Astrocyte (in vitro differentiated cells and primary cell): ENCODE results near the gene GAD1. TPM values are rescaled to one million over a fixed set of nuclear protein-coding genes. Genes with fewer than 3 reads are reported as not detected.

ENCODE experiments used
- DNase-seq: peaks from one replicate; pipeline ENCODE4 v3.0.0-alpha.2; 2010; ENCODE audit warnings: low read depth
- FAIRE-seq: peaks from 2 replicates; lab custom pipeline; 2011; peaks lifted over from hg19 to GRCh38; lab: Jason Lieb, UNC
- H2AFZ ChIP-seq: 2 replicates; pipeline ENCODE4 v1.6.0; 2012; ENCODE audit warnings: low read depth, low read length, inconsistent platforms
- H3K27ac ChIP-seq: 2 replicates; pipeline ENCODE4 v1.5.1; 2011; ENCODE audit warnings: low read depth, low read length, inconsistent platforms
- H3K27me3 ChIP-seq: 2 replicates; pipeline ENCODE4 v1.6.0; 2011; ENCODE audit warnings: low read length, inconsistent platforms; ENCODE audit not compliant: insufficient read depth
- H3K36me3 ChIP-seq: 2 replicates; pipeline ENCODE4 v1.5.1; 2011; ENCODE audit warnings: low read length, inconsistent platforms; ENCODE audit not compliant: insufficient read depth
- H3K4me1 ChIP-seq: 2 replicates; pipeline ENCODE4 v1.5.1; 2011; ENCODE audit warnings: low read length, inconsistent platforms; ENCODE audit not compliant: insufficient read depth
- H3K4me2 ChIP-seq: 2 replicates; pipeline ENCODE4 v1.6.0; 2012; ENCODE audit warnings: low read length, inconsistent platforms
- H3K4me3 ChIP-seq: 2 replicates; pipeline ENCODE4 v1.5.1; 2011; ENCODE audit warnings: low read depth, mild to moderate bottlenecking, low read length, inconsistent platforms; ENCODE audit not compliant: insufficient read depth
- H3K79me2 ChIP-seq: 2 replicates; pipeline ENCODE4 v1.6.0; 2012; ENCODE audit warnings: mild to moderate bottlenecking, low read length, inconsistent platforms; ENCODE audit not compliant: insufficient read depth
- H3K9ac ChIP-seq: 2 replicates; pipeline ENCODE4 v1.6.0; 2012; ENCODE audit warnings: mild to moderate bottlenecking, low read length, inconsistent platforms
- H3K9me3 ChIP-seq: 2 replicates; pipeline ENCODE4 v1.5.1; 2012; ENCODE audit warnings: low read depth, mild to moderate bottlenecking, low read length, inconsistent platforms; ENCODE audit not compliant: insufficient read depth
- H4K20me1 ChIP-seq: 2 replicates; pipeline ENCODE4 v1.6.0; 2012; ENCODE audit warnings: low read length, inconsistent platforms; ENCODE audit not compliant: insufficient read depth
- H3K27ac Mint-ChIP-seq: one replicate; pipeline ENCODE4 v1.8.0; 2021; ENCODE audit warnings: mild to moderate bottlenecking, mixed read lengths; ENCODE audit not compliant: unreplicated experiment
- H3K27me3 Mint-ChIP-seq: one replicate; pipeline ENCODE4 v1.8.0; 2021; ENCODE audit warnings: low read depth, mixed read lengths; ENCODE audit not compliant: unreplicated experiment
- H3K36me3 Mint-ChIP-seq: one replicate; pipeline ENCODE4 v1.8.0; 2021; ENCODE audit warnings: low read depth, mixed read lengths; ENCODE audit not compliant: unreplicated experiment
- H3K4me1 Mint-ChIP-seq: one replicate; pipeline ENCODE4 v1.8.0; 2021; ENCODE audit warnings: low read depth, mixed read lengths; ENCODE audit not compliant: unreplicated experiment
- H3K4me3 Mint-ChIP-seq: one replicate; pipeline ENCODE4 v1.8.0; 2021; ENCODE audit warnings: mild to moderate bottlenecking, moderate library complexity, mixed read lengths; ENCODE audit not compliant: unreplicated experiment
- H3K9me3 Mint-ChIP-seq: one replicate; pipeline ENCODE4 v1.8.0; 2021; ENCODE audit warnings: mild to moderate bottlenecking, mixed read lengths; ENCODE audit not compliant: unreplicated experiment
- CTCF ChIP-seq: IDR thresholded peaks from 2 replicates; pipeline ENCODE4 v1.5.1; 2011; ENCODE audit warnings: low read depth, mild to moderate bottlenecking, inconsistent platforms, low read length, moderate library complexity; ENCODE audit not compliant: insufficient read depth
- EZH2 ChIP-seq: IDR thresholded peaks from 2 replicates; pipeline ENCODE4 v1.6.1; 2012; ENCODE audit warnings: mild to moderate bottlenecking, low read length, inconsistent platforms; ENCODE audit not compliant: insufficient read depth
- total RNA-seq: library from RNA; stranded (reverse); gene quantifications from 2 replicates; pipeline ENCODE4 v1.2.1, GENCODE V29; 2021

Gene GAD1
- total RNA-seq, 1 donor from 2014 or later: 4.5 TPM

- no peak overlapping the region for H2AFZ ChIP-seq
- Mint-ChIP-seq H3K4me1 (peaks cover 12% of the 10 kb centered on the region), H3K27me3 (peaks cover 39% of the 10 kb centered on the region), H3K36me3 (peaks cover 11% of the 10 kb centered on the region), H3K27ac (no peak overlapping the region), H3K4me3 (no peak overlapping the region), H3K9me3 (peaks cover 2% of the 10 kb centered on the region)
- TF ChIP-seq EZH2 (no peak), CTCF (no peak)
- H3K36me3 ChIP-seq: no peaks in the 10 kb centered on the region
- no peaks in the 10 kb centered on the region for H4K20me1 ChIP-seq
- no peak overlapping the region for H3K4me2 ChIP-seq
- FAIRE-seq (no peak), DNase-seq (no peak)
- H3K4me3 ChIP-seq: no peak overlapping the region
- no peaks in the 10 kb centered on the region for H3K4me1 ChIP-seq
- H3K27me3 ChIP-seq: peaks cover 25% of the 10 kb centered on the region
- H3K9ac ChIP-seq: no peak overlapping the region
- no peak overlapping the region for H3K27ac ChIP-seq
- H3K9me3 ChIP-seq: no peaks in the 10 kb centered on the region
- H3K79me2 ChIP-seq: no peaks in the 10 kb centered on the region
Measured at GRCh38 chr2:170831115-170831514, 14.4 kb downstream of the GAD1 start.

GRCh38 chr2:170836027-170836426 lies 19.3 kb downstream of the GAD1 start:
- no peak overlapping the region for H2AFZ ChIP-seq
- Mint-ChIP-seq H3K4me1 (peaks cover 16% of the 10 kb centered on the region), H3K27me3 (peaks cover 3% of the 10 kb centered on the region), H3K9me3 (no peaks in the 10 kb centered on the region), H3K27ac (no peak overlapping the region), H3K36me3 (peaks cover 2% of the 10 kb centered on the region), H3K4me3 (no peak overlapping the region)
- no peaks in the 10 kb centered on the region for H3K4me1 ChIP-seq
- H3K9ac ChIP-seq: no peak overlapping the region
- no peak overlapping the region for H3K27ac ChIP-seq
- H3K9me3 ChIP-seq: no peaks in the 10 kb centered on the region
- no peak overlapping the region for H3K4me3 ChIP-seq
- no peaks in the 10 kb centered on the region for H3K36me3 ChIP-seq
- H3K27me3 ChIP-seq: peaks cover 3% of the 10 kb centered on the region
- H3K4me2 ChIP-seq: no peak overlapping the region
- no peak for FAIRE-seq
- no peaks in the 10 kb centered on the region for H4K20me1 ChIP-seq
- no peaks in the 10 kb centered on the region for H3K79me2 ChIP-seq
- TF ChIP-seq CTCF (no peak), EZH2 (no peak)
- no peak for DNase-seq

GRCh38 chr2:170840717-170841210 lies 24.1 kb downstream of the GAD1 start:
- no peak overlapping the region for H3K27ac Mint-ChIP-seq
- FAIRE-seq: no peak
- Histone ChIP-seq H3K36me3 (no peaks in the 10 kb centered on the region), H3K4me2 (no peak overlapping the region), H4K20me1 (no peaks in the 10 kb centered on the region), H3K79me2 (no peaks in the 10 kb centered on the region), H3K27ac (no peak overlapping the region), H3K27me3 (peaks cover 3% of the 10 kb centered on the region), H3K9me3 (no peaks in the 10 kb centered on the region), H3K9ac (no peak overlapping the region), H3K4me1 (peaks cover 15% of the 10 kb centered on the region), H2AFZ (no peak overlapping the region), H3K4me3 (no peak overlapping the region)
- H3K9me3 Mint-ChIP-seq: peaks cover 3% of the 10 kb centered on the region
- DNase-seq: no peak
- peaks cover 28% of the 10 kb centered on the region for H3K4me1 Mint-ChIP-seq
- peaks cover 3% of the 10 kb centered on the region for H3K27me3 Mint-ChIP-seq
- TF ChIP-seq CTCF (no peak), EZH2 (no peak)
- no peak overlapping the region for H3K4me3 Mint-ChIP-seq
- H3K36me3 Mint-ChIP-seq: peaks cover 2% of the 10 kb centered on the region
